H1 (cell line): ENCODE results near the gene HAND1. TPM values are rescaled to one million over a fixed set of nuclear protein-coding genes. Genes with fewer than 3 reads are reported as not detected.

ENCODE experiments used
- polyA plus RNA-seq, 7 experiments: library from polyadenylated mRNA; depleted of rRNA in 3 of 7; stranded (reverse) in 5 of 7; unstranded in 2 of 7; fragments of >200 nt in 5 of 7; fragments of 200-250 nt in 2 of 7; gene quantifications; 1 replicate in 5 of 7; 2 replicates in 1 of 7; 4 replicates in 1 of 7; pipeline versions ENCODE4 v1.2.1 to v1.2.3, GENCODE V29; 2011 to 2013; ENCODE audit warnings: missing spikeins in 2 of 7, mixed read lengths in 2 of 7
- total RNA-seq: library from RNA; stranded (reverse); fragmentation: NEBNext Ultra II Directional; extraction: Animal tissue kit (Norgen Biotek cat#: 25700); gene quantifications from 2 replicates; pipeline ENCODE4 v1.2.1, GENCODE V29; 2021

Gene HAND1
- total and polyA plus RNA-seq, 2 of the 8 experiments (the other 6 are each of a cell fraction or from before 2014, with no cell fraction given) = 0.06 TPM; not detected in 1

Other genes with a start within 250 kb of the HAND1 start
- gene SAP30L, start 32.2 kb downstream of the HAND1 start, total RNA-seq = 26.3 and 31.5 TPM in 2 replicates
- 8.3 and 12.2 TPM in 2 replicates for gene SAP30L, start 32.2 kb downstream of the HAND1 start, polyA plus RNA-seq (2011; rRNA removed)